GM13977 (cell line): ENCODE results near the gene BAD.

Experiments used
- DNase-seq: peaks from one replicate; pipeline ENCODE4 v3.0.0; 2012; ENCODE audit warnings: low spot score
- in situ Hi-C: fragments of 300-500 bp; cut with MboI; formaldehyde crosslinking; loops from one replicate; pipeline ENCODE4 v1.12.0; 2022; ENCODE audit warnings: low sequenced_read_pairs, low pct_unique_long_range_greater_than_20kb, mixed read lengths, inconsistent platforms; ENCODE audit not compliant: unreplicated experiment
- TF ChIP-seq, protein P1 (sequence below): IDR thresholded peaks from 2 replicates; pipeline ENCODE4 v1.5.1; 2012; ENCODE audit warnings: mild to moderate bottlenecking, control low read depth; ENCODE audit not compliant: insufficient read depth; ENCODE audit errors: extremely low read depth, missing control alignments

The BAD gene

DNA sequence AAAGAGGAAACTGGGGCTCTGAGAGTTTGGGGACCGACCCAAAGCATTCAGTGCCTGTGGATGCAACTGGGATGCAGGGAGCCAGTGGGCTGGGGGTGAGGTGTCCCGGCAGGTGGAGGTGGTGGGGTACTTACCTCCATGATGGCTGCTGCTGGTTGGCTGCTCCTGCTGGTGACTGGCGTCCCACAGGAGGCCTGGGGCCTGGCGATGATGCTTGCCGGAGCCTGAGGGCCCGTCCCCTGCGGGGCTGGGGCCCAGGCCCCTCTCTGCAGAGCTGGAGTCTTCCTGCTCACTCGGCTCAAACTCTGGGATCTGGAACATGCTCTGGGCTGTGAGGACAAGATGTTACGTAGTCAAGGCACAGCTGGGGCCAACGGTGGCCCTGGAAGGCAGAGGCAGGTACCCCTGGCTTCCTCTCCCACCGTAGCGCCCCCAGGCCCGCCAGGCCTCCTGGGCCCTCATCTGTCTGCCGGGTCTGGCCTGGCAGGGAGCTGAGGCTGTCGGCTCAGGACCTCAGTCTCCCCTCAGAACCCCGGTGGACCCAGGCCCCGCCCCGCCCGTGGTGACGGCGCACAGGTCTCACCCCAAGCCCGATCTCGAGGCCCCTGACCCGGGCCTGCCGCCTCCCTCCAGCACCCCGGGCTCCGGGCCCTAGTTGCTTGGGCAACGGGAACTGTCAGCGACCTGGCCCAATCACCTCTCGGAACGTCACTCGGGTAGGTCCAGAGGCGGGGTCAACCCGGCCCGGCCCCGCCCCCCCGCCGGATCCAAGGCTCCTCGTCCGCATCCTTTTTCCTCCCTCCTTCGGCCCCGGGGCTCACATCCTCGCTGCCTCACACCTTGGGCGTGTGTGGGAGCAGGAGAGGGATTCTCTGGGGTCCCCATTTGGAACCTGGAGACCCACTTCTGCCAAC, at the start of gene BAD:
BAD (minus strand) TSS at position 618 of the 914 bp plus-strand sequence; CDS start at position 321, 297 bp downstream.
- TF ChIP-seq, protein P1, sequence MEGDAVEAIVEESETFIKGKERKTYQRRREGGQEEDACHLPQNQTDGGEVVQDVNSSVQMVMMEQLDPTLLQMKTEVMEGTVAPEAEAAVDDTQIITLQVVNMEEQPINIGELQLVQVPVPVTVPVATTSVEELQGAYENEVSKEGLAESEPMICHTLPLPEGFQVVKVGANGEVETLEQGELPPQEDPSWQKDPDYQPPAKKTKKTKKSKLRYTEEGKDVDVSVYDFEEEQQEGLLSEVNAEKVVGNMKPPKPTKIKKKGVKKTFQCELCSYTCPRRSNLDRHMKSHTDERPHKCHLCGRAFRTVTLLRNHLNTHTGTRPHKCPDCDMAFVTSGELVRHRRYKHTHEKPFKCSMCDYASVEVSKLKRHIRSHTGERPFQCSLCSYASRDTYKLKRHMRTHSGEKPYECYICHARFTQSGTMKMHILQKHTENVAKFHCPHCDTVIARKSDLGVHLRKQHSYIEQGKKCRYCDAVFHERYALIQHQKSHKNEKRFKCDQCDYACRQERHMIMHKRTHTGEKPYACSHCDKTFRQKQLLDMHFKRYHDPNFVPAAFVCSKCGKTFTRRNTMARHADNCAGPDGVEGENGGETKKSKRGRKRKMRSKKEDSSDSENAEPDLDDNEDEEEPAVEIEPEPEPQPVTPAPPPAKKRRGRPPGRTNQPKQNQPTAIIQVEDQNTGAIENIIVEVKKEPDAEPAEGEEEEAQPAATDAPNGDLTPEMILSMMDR, result no peak
- in situ Hi-C loops, result no loop called here

DNA sequence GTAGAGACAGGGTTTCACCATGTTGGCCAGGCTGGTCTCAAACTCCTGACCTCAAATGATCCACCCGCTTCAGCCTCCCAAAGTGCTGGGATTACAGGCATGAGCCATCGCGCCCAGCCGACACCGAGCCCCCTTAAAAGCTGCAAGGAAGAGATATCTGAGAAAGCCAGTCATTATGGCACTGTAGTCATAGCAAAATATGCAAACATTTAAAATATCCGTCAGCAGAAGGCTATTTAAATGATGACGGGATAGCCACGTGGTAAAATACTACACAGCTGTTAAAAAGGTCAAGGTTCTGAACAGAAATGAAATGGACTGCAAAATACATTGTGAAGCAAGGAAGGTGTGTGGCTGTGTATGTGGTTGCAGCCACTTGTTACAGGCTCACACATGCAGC, 49.1 kb upstream of the BAD start:
- TF ChIP-seq, protein P1, result no peak
- in situ Hi-C loops, result no loop called here
- DNase-seq, result no peak

More for the DNA sequence above, at the start of gene BAD:
- peak; percentile 99 for DNase-seq

DNA sequence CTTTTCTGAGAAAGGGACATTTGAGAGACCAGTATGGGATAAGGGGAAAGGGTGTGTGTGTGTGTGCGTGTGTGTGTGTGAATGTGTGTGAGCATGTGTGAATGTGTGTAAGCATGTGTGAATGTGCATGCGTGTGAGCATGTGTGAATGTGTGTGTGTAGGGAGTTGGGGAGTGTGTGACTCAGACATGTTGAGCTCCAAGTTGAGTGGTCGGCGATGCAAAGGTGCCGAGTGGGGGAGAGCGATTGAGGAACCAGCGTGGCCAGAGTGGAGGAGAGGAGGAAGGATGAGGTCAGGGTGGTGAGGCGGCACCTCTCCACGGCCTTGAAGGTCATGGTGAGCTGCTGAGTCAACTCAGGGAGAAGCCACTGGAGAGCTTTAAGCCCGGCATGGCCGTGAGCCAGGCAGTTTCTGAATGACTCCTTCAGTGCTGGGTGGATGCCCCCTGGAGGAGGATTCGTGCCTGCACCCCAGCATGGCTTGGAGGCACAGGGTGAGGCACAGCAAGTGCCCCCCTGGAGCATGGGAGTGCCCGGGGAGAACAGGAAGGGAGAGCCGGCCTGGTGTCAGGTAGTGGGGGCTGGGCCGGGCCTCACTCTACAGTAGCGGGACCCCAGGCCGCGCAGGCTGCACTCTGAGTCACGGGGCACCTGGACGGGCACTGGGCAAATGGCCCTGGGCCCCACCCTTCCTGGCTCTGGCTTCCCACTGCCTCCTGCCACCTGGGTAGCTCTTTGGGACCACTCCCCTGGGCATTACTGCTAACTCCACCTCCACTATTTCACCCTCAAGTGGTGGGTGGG, 47.3 kb upstream of the BAD start:
- in situ Hi-C loops, result no loop called here
- DNase-seq, result peak; percentile 78
- TF ChIP-seq, protein P1, result peak; percentile 70

DNA sequence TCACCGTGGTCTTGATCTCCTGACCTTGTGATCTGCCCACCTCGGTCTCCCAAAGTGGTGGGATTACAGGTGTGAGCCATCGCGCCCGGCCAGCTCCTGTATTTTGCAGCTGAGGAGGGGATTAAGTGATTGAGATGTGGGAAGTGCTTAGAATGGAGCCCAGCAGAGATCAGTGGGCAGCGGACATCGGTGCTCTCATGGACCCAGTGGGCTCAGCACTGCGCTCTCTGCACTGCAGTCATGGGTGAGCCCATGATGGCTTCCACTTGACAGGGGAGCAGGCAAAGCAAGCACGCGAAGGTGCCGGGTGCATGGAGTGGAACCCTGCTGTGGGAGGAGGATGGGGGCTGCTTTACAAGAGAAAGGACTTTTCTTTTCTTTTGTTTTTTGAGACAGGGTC, 46.4 kb upstream of the BAD start:
- in situ Hi-C loops, result no loop called here
- TF ChIP-seq, protein P1, result no peak
- DNase-seq, result no peak

DNA sequence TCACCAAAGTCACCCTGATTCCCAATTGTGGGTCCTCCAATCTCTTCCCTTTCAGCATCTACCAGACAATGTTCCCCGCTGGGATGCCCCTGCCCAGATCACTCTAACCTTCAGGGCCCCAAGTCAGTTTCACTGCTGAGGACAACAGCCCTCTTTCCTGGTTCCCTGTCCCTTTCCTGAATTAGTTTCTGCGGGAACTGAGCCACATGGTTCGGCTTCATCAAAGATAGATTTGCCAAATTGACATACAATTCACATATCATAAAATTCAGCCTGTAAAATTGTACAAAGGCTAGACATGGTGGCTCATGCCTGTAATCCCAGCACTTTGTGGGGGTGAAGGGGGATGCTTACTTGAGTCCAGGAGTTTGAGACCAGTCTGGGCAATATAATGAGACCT, 43.5 kb upstream of the BAD start:
- in situ Hi-C loops, result no loop called here
- DNase-seq, result no peak
- TF ChIP-seq, protein P1, result no peak

DNA sequence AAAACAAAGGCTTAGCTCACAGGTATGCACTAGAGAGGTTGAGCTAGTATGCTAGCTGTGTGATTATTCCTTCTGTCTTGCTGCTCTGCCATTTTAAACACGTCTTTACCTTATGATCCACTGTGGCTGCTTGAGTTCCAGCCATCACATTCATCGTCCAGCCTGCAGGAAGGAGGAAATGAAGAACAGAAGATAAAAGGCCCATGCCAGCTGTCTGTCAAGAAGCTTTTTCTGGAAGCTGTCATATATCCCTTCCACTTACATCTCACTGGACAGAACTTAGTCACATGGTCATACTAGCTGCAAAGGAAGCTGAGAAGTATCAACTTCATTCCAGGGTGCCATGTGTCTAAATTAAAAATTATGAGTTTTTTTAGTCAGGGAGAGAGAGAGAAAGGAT, 42.9 kb upstream of the BAD start:
- in situ Hi-C loops, result no loop called here
- no peak for DNase-seq
- TF ChIP-seq, protein P1, result no peak
